HG02840 (cell line): ENCODE measurements around the gene RITA1.

ENCODE experiments used
- ATAC-seq: cut with Tn5 transposase; IDR thresholded peaks from one replicate; pipeline ENCODE4 v1.9.1; 2021; ENCODE audit warnings: mild to moderate bottlenecking, moderate library complexity, moderate number of reproducible peaks; ENCODE audit not compliant: unreplicated experiment, low FRiP score

Gene RITA1

DNA sequence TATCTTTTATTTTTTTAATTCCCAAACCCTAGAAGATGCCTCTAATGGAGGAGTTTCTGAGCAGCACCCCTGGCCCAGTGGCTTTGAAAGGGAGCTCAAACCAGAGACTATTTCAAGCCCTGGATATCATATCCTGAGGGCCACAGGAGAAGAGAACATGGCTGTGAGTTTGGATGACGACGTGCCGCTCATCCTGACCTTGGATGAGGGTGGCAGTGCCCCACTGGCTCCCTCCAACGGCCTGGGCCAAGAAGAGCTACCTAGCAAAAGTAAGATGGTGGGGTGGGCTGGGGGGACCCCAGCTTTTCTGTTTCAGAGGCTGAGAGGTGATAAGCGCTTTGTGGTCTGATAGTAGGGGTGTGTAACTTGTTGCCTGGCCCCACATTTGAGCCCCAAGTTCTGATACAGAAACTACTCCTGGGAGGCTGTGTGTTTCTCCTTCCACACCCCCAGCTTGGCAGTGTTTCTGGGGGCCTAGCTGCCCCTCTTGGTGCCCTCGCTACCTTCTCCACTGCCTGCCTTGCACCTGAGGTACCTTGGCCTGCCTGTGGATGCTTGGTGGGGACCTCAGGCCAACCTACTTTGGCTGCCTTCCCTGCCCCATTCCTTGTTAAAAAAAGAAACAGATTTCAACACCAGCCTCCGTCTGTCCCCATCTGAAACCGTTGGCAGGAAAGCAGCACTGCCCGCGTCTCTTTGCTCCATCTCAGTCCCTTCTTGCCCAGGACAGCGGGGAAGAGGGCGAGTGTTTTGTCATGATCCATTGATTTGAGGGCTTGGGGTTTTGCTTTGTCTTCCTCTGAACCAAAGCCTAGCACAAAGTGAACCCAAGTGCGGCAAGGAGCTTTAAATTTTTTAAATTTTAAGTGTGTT is 41.4 kb downstream of the RITA1 start:
- no peak for ATAC-seq

DNA sequence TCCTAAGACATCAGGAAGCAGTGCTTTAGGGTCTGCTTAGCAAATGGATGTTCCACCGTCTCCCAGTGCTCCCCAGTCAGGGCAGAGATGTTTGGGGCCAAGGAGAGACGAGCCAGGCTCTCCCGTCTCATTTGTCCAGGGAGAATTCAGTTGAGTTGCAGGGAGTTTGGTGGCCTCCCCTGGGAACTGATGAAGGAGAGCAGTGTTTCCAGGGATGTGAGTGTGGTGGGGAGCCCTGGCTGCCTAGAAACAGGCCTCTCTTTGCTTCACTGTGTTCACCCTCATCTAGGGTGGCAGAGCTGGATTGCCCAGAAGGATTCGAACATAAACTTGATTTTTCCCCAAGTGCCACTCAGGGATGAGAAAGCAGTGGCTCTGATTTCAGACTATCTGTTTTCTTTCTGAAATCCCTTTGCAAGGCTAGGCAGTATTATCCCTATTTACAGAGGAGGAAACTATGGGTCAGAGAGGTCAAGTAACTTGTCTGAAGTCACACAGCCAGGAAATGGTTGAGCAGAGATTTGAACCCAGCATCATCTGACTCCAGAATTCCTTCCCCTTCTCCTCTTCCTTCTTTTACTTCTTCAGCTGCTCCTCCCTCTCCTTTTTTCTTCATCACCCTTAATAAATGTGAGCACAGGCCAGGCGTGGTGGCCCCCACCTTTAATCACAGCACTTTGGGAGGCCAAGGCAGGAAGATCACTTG is 42.3 kb downstream of the RITA1 start:
- ATAC-seq: no peak

DNA sequence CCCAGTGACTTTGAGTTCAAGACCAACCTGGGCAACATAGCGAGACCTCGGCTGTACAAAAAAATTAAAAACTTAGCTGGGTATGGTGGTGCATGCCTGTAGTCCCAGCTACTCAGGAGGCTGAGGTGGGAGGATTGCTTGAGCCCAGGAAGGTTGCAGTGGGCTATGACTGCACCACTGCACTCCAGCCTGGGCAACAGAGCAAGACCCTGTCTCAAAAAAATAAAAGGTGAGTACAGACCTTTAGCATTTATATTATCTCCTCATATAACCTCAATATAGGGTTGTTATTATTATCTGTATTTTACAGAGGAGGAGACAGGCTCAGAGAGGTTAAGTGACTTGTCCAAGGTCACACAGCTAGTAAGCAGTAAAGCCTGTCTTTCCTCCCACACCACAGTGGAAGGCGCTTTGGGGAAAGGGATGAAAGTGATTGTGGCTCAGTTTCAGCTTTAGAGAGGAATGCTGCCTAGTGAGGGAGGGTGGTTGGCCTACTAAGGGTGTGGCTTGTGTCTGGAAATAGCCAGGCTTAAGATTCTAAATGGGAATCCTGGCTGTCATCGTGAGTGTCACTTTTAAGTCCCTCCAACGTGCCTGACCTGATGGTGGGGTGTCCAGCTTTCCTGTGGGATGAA is 43.0 kb downstream of the RITA1 start:
- no peak for ATAC-seq

DNA sequence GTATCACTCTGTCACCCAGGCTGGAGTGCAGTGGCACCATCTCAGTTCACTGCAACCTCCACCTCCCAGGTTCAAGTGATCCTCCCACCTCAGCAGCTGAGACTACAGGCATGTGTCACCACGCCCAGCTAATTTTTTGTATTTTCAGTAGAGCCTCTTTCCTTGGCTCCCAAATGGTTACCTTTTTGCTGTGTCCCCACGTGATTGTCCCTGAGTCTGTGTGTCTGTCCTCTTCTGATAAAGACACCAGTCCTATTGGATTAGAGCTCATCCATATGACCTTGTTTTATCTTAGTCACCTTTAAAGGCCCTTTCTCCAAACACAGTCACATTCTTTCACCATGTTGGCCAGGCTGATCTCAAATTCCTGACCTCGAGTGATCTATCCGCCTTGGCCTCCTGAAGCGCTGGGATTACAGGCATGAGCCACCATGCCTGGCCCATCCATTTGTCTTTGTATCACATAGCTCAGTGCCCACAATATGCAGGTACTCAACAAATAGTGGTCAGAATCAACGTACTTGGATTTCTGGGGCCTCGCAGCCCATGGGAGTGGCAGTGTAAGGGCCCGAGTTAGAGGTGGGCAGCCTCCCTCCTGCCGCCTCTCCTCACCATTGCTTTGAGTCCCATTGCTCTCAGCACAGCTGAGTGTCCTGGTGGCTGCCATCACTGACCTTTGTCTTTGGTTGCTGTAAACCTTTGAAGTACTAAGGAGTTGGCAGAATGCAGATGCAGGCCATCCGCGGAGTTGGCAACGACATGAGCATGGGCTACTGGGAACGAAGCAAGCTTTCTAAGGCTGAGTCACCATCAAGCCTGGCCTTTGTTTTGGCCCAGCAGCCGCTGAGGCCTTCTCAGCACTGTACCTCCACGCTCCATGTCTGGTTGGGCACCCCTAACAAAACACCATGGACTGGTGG is 45.1 kb downstream of the RITA1 start:
- ATAC-seq: no peak

DNA sequence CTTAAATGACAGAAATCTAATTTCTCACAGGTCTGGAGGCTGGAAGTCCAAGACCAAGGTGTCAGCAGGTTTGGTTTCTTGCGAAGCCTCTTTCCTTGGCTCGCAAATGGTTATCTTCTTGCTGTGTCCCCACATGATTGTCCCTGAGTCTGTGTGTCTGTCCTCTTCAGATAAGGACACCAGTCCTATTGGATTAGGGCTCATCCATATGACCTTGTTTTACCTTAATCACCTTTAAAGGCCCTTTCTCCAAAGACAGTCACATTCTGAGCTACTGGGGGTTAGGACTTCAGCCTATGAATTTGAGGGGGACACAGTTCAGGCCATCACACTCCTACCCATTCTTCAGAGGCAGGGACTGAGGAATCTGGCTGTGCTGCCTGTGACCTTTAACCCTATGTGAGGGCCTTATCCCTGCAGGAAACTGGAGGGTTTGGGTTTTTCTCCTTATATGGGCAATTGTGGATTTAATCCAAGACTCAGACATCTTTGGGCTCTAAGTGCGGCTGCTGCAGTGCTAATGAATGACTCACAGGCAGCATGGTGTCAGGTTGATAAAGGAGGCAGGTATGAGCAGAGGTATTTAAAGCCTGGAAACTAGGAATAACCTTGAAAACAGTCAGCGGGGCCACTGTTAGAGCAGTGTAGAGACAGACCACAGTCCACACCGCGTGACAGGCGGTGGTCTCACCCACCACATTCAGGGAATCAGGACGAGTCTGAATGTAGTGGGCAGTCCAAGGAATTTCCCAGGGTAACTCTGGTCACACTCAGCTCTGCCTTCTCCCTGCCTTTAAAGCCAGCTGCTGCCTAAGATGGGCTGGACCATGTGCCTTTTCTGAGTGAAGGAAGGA is 45.9 kb downstream of the RITA1 start:
- no peak for ATAC-seq

DNA sequence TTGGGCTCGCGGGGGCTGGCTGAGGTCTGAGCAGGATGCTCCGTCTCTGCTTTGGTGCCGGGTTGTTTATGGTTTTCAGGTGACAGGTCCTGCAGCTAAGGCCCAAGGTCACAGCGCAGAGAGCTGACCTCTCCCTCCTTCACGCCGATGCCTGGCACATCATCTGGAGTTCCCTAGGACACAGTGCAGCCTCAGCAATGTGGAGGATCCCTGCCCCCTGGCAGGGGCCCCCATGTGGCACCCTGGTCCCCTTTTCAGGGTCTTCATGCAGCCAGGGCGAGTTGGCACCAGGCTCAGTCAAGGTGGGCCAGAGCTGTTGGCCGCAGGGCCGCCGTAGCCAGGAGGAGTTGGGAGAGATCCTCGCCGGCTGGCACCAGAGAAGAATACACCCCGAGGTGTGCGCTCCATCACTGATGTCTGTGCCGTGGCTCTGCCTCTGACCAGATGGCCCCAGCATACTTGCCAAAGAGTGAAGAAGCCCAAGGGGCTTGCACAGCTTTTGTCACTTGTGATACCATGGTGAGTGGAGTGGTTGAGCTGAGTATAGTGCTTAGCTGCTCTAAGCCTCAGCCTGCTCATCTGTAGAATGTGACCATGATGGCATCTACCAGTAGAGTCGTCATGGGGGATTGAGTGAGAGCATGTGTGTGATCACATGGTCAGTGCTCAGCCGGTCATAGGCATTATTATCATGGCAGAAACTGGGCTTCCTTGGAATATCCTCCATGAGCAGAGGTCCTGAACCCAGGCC is 46.7 kb downstream of the RITA1 start:
- no peak for ATAC-seq

DNA sequence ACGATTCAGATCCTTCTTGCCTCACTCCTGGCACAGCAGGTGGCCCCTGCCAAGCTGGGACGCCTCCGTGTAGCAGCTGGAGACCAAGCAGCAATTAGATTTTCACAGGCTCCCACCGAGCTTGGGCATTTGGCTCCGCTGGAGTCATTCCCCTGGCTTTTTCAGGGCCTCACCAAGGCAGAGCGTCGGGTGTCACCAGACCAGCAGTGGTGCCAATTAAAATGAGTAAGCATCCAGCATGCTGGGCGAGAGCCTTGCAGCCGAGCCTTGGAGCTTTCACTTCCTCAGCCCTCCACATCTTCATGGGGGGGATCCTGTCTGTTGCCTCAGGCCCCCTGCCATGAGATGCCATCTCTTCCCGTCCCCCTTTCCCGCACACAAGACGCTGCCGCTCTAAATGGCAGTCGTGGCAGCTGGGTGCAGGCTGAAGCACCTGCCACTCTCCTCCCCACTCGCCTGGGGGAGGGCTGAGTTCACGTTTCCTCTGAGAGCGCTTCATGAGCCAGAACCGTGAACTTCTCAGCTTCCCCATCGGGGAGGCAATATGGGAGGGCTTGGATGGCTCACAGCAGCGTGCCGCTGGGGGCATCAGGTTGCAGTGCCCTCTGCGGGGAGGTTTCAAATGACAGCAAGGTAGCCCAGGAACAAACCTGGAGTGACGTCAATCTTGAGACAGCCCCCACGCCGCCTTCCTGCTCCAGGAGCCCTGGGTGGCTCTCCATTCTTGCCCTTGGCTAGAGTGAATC is 47.5 kb downstream of the RITA1 start:
- ATAC-seq: peak; percentile 58

DNA sequence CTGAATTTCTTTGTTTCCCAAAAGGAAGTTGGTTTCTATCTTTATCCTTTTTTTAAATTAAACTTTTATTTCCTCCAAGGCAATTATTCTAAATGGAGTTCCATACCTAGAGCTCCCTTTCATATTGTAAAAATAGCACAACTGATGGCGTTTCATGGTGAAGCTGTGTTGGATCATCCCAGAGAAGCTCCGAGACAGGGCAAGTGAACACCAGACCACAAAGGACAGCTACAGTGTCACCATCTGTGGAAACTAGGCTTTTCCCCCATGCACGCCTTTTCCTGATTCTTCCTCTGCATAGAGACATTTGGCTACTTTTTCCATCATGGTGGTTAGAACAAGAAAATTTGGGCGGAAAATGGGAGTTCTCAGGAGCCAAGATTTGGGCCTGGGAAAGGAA is 48.4 kb downstream of the RITA1 start:
- ATAC-seq: no peak

DNA sequence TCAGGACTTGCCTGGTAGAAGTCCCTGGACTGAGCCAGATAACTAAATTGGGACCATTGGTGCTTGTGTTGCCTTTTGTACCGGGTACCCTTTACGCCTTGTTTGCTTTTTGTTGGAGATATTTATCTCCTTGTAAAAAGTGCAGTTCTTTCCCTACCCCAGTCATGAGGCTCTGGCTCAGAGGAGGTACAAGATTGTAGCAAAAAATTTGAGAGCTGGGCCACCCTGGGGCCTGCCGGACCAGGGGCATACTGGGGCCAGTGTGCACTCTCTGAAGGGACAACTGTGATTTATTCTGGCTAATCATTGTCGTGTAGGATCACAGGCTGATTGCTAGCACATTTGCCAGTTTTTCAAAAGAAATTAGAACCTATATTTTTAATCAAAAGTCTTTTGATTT is 49.0 kb downstream of the RITA1 start:
- no peak for ATAC-seq

DNA sequence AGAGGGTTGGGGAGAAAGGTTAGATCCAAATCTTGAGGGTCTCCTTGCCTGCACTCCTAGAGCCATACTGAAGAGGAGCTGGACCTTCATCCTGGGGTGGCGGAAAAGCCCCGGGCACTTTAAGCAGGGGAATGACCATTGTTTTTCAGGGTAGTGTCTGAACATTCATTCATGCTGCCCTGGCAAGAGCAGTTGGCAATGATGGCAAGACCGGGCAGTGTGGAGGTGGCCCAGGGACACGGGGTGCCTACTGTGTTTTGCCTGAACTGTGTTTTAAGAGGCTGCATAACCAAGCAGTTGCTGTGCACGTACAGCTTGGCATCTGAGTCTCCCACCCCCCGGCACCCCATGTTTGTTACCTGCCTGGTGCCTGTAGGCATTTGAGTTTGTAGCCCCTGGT is 50.5 kb downstream of the RITA1 start:
- ATAC-seq: no peak

DNA sequence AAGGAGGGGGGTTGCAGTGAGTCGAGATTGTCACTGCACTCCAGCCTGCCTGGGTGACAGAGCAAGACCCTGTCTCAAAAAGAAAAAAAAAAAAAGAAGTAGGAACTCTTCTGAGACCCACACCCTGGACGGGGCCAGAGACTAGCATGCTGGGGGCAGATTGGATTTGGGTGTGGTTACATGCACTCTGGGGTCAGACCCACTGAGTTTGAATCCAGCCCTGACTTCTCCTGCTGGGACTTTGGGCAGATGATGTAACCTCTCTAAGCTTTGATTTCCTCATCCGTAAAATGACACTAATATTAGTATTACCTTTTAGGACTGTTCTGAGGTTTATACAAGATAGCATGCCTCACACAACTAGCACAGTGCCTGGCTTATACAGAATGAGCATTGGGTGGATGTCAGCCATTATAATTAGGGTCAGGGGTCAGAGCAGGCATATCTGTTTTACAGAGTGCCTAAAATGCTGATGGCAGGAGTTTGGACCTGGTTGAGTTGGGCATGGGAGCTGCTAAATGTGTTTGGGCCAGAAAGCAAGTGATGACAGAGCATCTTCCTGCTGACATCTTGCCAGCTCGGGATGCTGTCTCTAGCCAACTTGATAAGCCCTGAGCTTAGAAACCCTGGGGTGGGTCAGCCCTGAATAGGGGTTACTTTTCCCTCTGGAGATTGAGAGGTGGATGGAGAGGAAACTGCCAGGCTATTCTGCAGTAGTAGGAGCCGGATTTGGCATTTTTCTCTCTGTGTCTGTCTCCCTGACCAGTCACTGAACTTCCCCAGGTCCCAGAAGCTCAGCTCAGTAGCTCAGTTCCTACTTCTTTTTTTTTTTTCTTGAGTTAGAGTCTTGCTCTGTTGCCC is 51.2 kb downstream of the RITA1 start:
- ATAC-seq: no peak

DNA sequence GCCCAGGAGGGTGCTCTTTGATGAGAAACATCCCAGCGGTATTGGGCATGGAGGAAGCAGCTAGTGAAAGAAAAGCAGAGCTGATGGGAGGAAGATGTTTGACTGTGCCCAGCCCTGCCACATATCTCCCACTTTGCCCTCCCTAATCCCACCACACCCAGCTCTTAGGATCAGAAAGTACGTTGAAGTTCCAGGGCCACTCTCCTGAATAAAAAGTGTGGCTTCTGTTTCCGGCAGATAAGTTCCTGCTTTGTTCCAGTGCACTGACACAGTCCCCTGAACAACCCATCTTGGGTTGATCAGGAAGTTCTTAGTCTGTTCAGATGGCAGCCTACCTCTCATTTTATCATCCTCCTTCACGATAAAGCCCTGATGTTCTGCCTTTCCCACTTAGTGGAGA is 52.2 kb downstream of the RITA1 start:
- no peak for ATAC-seq

DNA sequence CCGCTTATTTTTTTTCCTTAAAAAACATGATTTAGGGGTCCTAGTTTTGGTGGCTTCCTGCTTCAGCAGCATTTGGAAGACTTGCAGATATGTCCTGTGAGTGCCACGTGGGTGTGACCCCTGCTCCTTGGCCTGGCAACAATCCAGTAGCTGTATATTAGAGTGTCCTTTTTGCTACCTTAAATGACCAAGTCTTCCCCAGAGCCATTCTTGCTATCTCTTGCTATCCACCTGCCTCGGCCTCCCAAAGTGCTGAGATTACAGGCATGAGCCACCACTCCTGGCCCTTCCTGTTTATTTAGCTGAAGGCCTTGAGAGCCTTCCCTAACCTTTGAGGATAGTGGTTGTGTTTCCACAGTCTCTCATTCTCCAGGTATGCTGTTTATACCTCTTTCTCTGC is 52.8 kb downstream of the RITA1 start:
- ATAC-seq: no peak

DNA sequence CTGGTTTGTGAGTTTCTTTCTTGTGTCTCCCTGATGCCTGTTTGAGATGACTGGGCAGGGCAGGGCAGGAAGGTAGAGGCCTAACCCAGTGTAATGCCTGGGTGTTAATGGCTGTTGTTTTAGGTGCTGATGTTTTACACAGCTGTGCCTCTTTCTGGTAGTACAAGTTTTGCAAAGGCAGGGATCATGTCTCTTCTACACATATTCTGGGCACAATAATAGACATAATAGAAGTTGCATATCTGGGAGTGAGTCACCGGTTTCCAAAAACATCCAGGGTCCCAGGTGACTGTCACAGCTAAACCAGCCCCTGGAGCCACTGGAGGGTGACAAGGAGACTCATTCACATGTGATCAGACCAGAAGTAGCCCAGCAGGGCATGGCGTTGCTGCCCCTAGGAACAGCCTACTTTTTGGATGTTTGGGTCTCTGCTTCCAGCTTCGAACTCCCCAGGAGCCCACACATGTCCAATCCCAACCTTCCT is 53.8 kb downstream of the RITA1 start:
- no peak for ATAC-seq

DNA sequence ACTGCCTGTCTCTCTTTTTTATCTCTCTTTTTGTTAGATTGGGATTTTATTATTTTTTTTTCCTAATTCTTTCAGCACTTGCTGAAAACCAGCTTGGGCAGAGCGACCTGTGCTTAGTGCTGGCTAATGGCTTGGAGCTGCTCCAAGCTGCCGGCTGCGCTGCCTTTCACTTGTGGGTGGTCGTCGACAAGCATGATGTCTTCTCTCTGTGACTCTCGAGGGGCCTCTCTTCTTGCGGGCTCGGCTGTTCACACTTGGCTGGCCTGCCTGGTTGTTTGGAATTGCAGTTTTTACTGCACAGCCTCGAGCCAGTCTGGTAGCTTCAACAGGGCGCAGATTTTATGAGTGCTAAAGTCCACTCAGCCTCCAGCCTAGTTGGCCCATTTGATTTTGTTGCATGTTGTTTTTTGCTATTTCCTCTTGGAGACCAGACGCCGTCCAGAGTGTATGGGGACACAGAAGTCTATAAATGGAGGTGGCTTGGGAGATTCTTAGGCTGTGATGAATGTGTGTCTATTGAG is 54.4 kb downstream of the RITA1 start:
- no peak for ATAC-seq

DNA sequence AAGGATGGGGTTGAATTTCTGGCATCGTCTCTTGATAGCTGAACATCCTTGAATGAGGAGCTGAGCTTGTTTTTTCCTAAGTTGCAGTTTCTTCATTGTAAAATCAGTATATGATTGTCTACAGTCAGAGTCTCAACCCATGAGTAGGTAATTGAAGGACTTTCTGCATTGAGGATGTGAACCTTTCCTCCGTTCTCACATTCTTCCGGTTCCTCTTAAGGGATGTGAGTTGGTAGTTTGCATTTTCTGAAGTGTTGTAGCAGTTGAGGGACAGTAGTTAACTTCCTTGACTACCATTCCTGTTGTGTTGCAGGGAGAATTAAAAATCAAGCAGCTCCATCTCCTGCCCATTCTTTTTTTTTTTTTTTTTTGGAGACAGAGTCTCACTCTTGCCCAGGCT is 54.9 kb downstream of the RITA1 start:
- no peak for ATAC-seq
